Ovary (tissue), 9 donors: ENCODE measurements around the gene GSTM4. TPM values are rescaled to one million over a fixed set of nuclear protein-coding genes. Genes with fewer than 3 reads are reported as not detected.

Experiments used
- DNase-seq, 5 donors: peaks; one replicate each; pipeline ENCODE4 v3.0.0-alpha.2; 2019 to 2020
- H3K27ac ChIP-seq, 2 donors: fragments of 200-600 bp; one replicate each; pipeline versions ENCODE4 v1.5.1 to v1.8.0; 2019 to 2022
- H3K27me3 ChIP-seq: fragments of 200-600 bp; one replicate; pipeline ENCODE4 v1.8.0; 2022
- H3K36me3 ChIP-seq: fragments of 200-600 bp; sonication (generic); one replicate; pipeline ENCODE4 v1.5.1; 2019
- H3K4me1 ChIP-seq: one replicate; pipeline ENCODE4 v1.8.1; 2013; ENCODE audit warnings: mild to moderate bottlenecking, moderate library complexity; ENCODE audit not compliant: insufficient read depth
- H3K4me3 ChIP-seq: fragments of 200-600 bp; sonication (generic); one replicate; pipeline ENCODE4 v1.5.1; 2017
- H3K9me3 ChIP-seq, 2 donors: fragments of 200-600 bp in 1 of 2; sonication (generic) in 1 of 2; one replicate each; pipeline versions ENCODE4 v1.5.1 to v1.8.1; 2013 to 2019; ENCODE audit warnings: mild to moderate bottlenecking in 1 of 2, moderate library complexity in 1 of 2
- EP300 ChIP-seq: sonication (generic); formaldehyde crosslinking; IDR thresholded peaks from one replicate; pipeline ENCODE4 v1.6.1; 2017; ENCODE audit warnings: antibody characterized with exemption
- POLR2A ChIP-seq: fragments of 450-650 bp; IDR thresholded peaks from one replicate; pipeline ENCODE4 v1.6.1; 2017; ENCODE audit warnings: antibody characterized with exemption, mild to moderate bottlenecking, moderate library complexity
- WGBS, 3 donors: extraction: QIAGEN DNeasy Blood & Tissue Kit in 1 of 3; methylation state at CpG; one replicate each; pipeline versions ENCODE4 v1.1.5 to v1.1.7; 2013 to 2017; 5-methylcytosine and 5-hydroxymethylcytosine counted together
- intact Hi-C, 4 donors: fragments of 100-400 bp; cut with DNase I; formaldehyde crosslinking; loops; one replicate each; pipeline versions ENCODE4 v1.11.0 to v1.15.1; 2022 to 2023
- polyA plus RNA-seq, 2 donors: library from polyadenylated mRNA; stranded (reverse); fragments of 200-250 nt in 1 of 2; fragments of 350-450 nt in 1 of 2; fragmentation: Illumina TruSeq in 1 of 2; extraction: RNeasy Lipid Tissue Mini Kit (QIAGEN cat#74804) in 1 of 2; gene quantifications; one replicate each; pipeline ENCODE4 v1.2.3, GENCODE V29; 2013 to 2014
- total RNA-seq, 7 donors: library from RNA; depleted of rRNA in 2 of 7; stranded (reverse); fragments of >200 nt in 2 of 7; fragmentation: NEBNext Ultra II Directional in 3 of 7; extraction: Animal tissue kit (Norgen Biotek cat#: 25700) in 3 of 7; gene quantifications; one replicate each; pipeline versions ENCODE4 v1.1.0 to v1.2.4, GENCODE V29; 2016 to 2023
- TF ChIP-seq, protein P1 (sequence below), 3 donors: fragments of 450-650 bp in 2 of 3; fragments of 200-600 bp in 1 of 3; IDR thresholded peaks; one replicate each; pipeline versions ENCODE4 v1.5.1 to v1.8.0; 2016 to 2022; ENCODE audit warnings: antibody characterized with exemption in 3 of 3, mild to moderate bottlenecking in 1 of 3
- donor health status: DM: no; HTN: no; CAD: no; lungs with moderate emphysema.
- donor health status: DM: no; HTN: no; CAD: no.
- donor health status: Bipolar disorder and iron deficiency.
- donor health status: DM: yes; HTN: yes; CAD: no.
- donor health status: DM: no; HTN: no; CAD: no.
- donor health status: DM: yes; HTN: yes; CAD: no.

The GSTM4 gene
- total and polyA plus RNA-seq, 9 donors = 23.0 to 116 (median 47.2) TPM

- no peak for DNase-seq
- WGBS, 3 donors = 93 to 96% (median 94%) methylated on average over 13 of the region's 13 CpGs
- no peaks in the 10 kb centered on the region for H3K9me3 ChIP-seq
- H3K4me1 ChIP-seq = no peaks in the 10 kb centered on the region
- no peak overlapping the region for H3K27ac ChIP-seq
- intact Hi-C loops = no loop called here
- H3K36me3 ChIP-seq = no peaks in the 10 kb centered on the region
- no peak for TF ChIP-seq POLR2A
- TF ChIP-seq, protein P1, sequence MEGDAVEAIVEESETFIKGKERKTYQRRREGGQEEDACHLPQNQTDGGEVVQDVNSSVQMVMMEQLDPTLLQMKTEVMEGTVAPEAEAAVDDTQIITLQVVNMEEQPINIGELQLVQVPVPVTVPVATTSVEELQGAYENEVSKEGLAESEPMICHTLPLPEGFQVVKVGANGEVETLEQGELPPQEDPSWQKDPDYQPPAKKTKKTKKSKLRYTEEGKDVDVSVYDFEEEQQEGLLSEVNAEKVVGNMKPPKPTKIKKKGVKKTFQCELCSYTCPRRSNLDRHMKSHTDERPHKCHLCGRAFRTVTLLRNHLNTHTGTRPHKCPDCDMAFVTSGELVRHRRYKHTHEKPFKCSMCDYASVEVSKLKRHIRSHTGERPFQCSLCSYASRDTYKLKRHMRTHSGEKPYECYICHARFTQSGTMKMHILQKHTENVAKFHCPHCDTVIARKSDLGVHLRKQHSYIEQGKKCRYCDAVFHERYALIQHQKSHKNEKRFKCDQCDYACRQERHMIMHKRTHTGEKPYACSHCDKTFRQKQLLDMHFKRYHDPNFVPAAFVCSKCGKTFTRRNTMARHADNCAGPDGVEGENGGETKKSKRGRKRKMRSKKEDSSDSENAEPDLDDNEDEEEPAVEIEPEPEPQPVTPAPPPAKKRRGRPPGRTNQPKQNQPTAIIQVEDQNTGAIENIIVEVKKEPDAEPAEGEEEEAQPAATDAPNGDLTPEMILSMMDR (IDR thresholded peaks at IDR 0.05) = no peak
- no peak for TF ChIP-seq EP300
- no peaks in the 10 kb centered on the region for H3K27me3 ChIP-seq
- H3K4me3 ChIP-seq = no peak overlapping the region
Measured at GRCh38 chr1:109611308-109611990, 44.5 kb upstream of the GSTM4 start.

DNA sequence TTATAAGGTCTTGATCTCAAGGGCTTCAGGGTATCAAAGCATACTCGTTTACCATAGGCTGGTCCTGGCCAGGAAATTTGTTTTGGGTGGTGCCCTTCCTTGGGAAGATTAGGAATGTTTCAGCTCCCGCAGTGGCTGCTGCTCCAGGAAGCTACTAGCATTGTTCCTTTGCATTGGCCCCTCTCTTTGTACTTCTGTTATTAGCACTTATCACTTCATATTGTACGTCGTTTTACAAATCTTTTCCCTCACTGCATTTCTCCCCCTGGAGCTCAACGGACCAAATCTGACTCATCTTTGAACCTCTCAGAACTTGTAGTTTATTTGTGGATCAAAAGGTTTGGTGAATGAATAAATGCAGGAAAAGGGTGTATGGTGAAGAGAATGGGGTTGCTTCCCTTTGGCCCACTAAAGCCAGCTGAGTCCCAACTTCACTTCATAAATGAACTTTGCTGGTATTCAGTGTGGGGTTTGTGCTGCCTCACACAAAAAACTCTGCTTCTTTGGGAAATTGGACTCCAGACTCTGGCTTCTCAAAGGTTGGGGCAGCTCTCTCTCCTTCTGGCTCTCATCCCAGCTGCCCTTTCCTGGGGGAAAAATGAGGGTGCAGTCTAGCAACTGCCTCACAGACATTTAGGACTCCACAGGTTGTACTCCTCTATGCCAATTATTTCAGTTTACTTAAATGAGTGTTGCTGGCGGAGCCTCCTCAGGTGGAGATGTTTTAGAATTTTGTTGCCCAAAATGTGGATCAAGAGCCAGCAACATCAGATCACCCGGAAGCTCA is 42.3 kb upstream of the GSTM4 start:
- Histone ChIP-seq H3K4me1 (no peaks in the 10 kb centered on the region), H3K9me3 (no peaks in the 10 kb centered on the region), H3K36me3 (no peaks in the 10 kb centered on the region), H3K27me3 (no peaks in the 10 kb centered on the region), H3K4me3 (no peak overlapping the region), H3K27ac (no peak overlapping the region)
- TF ChIP-seq, protein P1 (IDR thresholded peaks at IDR 0.05) = no peak
- TF ChIP-seq POLR2A = no peak
- TF ChIP-seq EP300 = no peak
- WGBS, 3 donors = 39 to 53% (median 39%) methylated on average over 7 of the region's 7 CpGs
- intact Hi-C loops = no loop called here
- no peak for DNase-seq

GRCh38 chr1:109615879-109616278 is 40.0 kb upstream of the GSTM4 start:
- Histone ChIP-seq H3K27ac (no peak overlapping the region), H3K27me3 (no peaks in the 10 kb centered on the region), H3K36me3 (no peaks in the 10 kb centered on the region), H3K4me1 (no peaks in the 10 kb centered on the region), H3K4me3 (no peak overlapping the region), H3K9me3 (no peaks in the 10 kb centered on the region)
- no peak for DNase-seq
- no peak for TF ChIP-seq EP300
- TF ChIP-seq, protein P1 (IDR thresholded peaks at IDR 0.05) = no peak
- no peak for TF ChIP-seq POLR2A
- intact Hi-C loops = no loop called here
- 63 to 75% (median 66%) methylated on average over 3 of the region's 3 CpGs for WGBS, 3 donors

GRCh38 chr1:109616391-109616790 is 39.5 kb upstream of the GSTM4 start:
- Histone ChIP-seq H3K27ac (no peak overlapping the region), H3K27me3 (no peaks in the 10 kb centered on the region), H3K36me3 (no peaks in the 10 kb centered on the region), H3K4me1 (peaks cover 4% of the 10 kb centered on the region), H3K9me3 (no peaks in the 10 kb centered on the region), H3K4me3 (no peak overlapping the region)
- no peak for DNase-seq
- WGBS, 3 donors = 72 to 88% (median 81%) methylated on average over 3 of the region's 3 CpGs
- intact Hi-C loops = no loop called here
- TF ChIP-seq EP300 (no peak), POLR2A (no peak)
- TF ChIP-seq, protein P1 (IDR thresholded peaks at IDR 0.05) = no peak
